Fibroblast of the aortic adventitia (primary cell): Measurements from ENCODE around the gene SPR. TPM values are rescaled to one million over a fixed set of nuclear protein-coding genes. Genes with fewer than 3 reads are reported as not detected.
A peak's percentile ranks its signal among the peaks of the same experiment; 100 is the strongest.

Source experiments
- DNase-seq: peaks from one replicate; pipeline ENCODE4 v3.0.0-alpha.2; 2010; ENCODE audit warnings: low read depth
- H3K4me3 ChIP-seq: 2 replicates; pipeline ENCODE4 v1.5.1; 2011; ENCODE audit warnings: low read depth, mild to moderate bottlenecking, control low read depth, low read length, moderate library complexity
- total RNA-seq: library from RNA; depleted of rRNA; stranded (reverse); fragments of >200 nt; gene quantifications from 2 replicates; pipeline ENCODE4 v1.2.3, GENCODE V29; 2012; ENCODE audit warnings: low replicate concordance
- TF ChIP-seq, protein P1 (sequence below): IDR thresholded peaks from 2 replicates; pipeline ENCODE4 v1.5.1; 2011; ENCODE audit warnings: mild to moderate bottlenecking, low read length, control low read depth, inconsistent platforms; ENCODE audit not compliant: insufficient read depth

Gene SPR
- total RNA-seq, 1 donor = 14.3 TPM

DNA sequence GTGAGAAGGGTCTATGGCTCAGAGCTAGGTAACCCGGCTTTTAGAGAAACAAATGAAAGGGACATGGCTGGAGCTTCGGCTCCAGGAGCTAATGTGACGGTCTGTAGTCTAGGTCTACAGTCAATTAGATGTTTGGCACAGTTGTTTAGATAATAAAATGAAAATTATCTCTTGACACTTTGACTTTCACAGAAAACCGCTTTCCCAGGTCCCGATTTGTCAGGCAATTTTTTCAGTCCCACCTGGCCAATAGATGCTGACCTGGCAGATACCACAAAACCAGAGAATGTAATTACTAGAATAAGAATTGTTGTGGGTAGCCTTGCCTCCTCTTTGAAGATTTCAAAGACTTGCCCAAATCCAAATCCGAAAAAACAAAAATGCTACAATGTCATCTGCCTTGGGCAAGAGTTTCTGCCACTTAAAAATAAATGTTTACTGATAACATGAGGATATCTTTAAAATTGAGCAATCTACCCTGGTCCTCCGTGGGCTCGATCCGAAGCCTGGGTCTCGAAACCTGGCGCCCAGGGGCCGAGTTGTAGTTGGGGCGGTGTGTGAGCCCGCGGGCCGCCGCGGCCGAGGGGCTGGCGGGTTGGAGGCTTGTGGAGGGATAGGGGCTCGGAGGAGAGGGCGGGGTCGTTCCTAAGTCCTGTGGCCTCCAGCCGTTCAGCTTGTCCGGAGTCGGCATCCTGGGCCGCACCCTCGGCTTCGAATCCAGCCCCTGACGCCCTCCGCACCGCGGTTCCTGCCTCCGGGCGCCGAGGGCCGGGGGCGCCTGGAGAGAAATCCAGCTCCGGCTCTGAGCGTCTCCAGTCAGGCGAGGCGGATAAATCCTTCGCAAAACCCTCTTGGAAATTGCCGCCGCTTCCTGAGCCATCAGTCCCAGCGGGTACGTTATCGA, 32.5 kb downstream of the SPR start:
- H3K4me3 ChIP-seq = no peak overlapping the region
- DNase-seq = peak; percentile 5
- TF ChIP-seq, protein P1, sequence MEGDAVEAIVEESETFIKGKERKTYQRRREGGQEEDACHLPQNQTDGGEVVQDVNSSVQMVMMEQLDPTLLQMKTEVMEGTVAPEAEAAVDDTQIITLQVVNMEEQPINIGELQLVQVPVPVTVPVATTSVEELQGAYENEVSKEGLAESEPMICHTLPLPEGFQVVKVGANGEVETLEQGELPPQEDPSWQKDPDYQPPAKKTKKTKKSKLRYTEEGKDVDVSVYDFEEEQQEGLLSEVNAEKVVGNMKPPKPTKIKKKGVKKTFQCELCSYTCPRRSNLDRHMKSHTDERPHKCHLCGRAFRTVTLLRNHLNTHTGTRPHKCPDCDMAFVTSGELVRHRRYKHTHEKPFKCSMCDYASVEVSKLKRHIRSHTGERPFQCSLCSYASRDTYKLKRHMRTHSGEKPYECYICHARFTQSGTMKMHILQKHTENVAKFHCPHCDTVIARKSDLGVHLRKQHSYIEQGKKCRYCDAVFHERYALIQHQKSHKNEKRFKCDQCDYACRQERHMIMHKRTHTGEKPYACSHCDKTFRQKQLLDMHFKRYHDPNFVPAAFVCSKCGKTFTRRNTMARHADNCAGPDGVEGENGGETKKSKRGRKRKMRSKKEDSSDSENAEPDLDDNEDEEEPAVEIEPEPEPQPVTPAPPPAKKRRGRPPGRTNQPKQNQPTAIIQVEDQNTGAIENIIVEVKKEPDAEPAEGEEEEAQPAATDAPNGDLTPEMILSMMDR = no peak

DNA sequence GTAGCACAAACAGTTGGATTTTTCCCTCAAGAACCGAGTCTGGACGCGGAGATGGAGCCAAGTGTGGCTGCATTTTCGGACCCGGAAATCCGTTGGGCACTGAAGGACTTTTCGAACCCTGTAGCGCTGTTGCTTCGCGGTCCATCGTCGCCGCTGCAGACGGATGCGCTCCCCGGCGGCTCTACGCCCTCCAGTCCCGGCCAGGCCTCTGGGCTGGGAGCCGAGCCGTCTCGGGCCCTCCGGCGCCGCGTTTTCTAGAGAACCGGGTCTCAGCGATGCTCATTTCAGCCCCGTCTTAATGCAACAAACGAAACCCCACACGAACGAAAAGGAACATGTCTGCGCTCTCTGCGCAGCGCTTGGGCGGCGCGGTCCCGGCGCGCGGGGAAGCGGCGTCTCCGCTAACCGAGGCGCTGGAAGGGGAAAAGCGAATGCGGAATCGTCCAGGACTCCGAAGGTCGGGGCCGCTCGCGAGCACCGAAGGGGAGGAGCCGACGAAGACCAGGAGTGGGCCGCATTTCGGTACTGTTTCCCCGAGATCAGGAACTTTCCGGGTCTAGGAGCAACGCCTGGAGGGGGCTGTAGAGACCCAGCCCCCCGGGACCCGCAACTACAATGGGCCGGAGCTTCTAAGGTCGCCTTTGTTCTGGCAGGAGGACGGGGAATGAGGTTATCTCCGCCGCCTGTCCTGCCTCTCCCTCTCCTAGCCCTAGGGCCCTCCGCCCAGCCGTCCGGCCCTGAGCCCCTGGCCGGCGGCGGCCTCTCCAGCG, 33.3 kb downstream of the SPR start:
- TF ChIP-seq, protein P1 = no peak
- peak overlapping the region; percentile 25 for H3K4me3 ChIP-seq
- DNase-seq = peak; percentile 35

DNA sequence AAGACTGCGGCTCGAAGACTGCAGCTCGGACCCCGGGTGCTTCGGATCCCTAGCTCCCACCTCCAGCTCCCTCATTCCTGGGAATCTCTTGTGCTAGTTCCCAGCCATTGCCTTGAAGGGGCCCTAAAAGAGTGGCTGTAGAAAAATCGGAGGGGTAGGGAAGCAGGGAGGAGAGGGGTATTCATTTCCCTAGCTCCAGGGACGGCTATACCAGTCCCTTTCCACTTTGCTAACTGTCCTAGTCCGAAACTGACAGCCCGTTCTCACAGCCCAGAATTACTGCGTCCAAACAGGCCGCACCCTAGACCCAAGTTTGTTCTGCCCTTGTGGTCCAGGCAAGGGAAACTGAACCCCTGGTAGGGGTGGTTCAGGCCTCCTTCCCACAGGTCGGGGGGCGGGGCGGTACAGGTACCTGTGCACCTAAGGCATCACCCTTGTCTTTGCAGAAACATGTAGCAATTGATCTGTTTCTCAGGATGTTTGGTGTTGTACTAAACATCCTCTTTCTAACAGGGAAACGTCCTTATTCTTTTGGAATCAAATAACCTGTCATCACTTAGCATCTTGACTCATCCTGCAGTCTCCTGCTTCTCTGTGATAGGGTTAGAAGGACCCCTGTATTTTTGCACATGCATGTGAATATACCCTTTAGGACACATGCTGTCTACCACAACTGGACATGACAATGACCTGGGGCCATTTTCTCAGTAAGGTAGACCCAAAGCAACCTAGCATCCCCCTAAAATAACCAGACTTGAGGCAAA, 34.1 kb downstream of the SPR start:
- no peak overlapping the region for H3K4me3 ChIP-seq
- DNase-seq = no peak
- TF ChIP-seq, protein P1 = no peak

DNA sequence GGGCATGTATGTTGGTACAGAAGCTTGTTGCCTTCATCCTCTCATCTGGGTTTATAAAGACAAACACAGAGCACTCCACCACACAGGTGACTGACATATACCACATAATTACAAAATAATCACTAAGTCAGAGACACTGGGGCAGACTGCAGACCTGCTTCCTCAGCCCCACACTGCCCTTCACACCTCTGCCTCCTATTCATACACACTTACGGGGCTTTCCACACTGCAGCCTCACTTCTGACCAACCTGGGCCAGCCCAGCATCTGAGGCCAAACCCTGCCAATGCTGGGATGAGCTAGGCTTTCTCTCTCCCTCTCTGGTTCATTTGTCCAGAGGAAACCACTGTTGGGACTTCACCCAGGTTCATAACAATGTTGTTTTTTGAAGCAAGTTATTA, 34.6 kb downstream of the SPR start:
- TF ChIP-seq, protein P1 = no peak
- no peak for DNase-seq
- no peak overlapping the region for H3K4me3 ChIP-seq

DNA sequence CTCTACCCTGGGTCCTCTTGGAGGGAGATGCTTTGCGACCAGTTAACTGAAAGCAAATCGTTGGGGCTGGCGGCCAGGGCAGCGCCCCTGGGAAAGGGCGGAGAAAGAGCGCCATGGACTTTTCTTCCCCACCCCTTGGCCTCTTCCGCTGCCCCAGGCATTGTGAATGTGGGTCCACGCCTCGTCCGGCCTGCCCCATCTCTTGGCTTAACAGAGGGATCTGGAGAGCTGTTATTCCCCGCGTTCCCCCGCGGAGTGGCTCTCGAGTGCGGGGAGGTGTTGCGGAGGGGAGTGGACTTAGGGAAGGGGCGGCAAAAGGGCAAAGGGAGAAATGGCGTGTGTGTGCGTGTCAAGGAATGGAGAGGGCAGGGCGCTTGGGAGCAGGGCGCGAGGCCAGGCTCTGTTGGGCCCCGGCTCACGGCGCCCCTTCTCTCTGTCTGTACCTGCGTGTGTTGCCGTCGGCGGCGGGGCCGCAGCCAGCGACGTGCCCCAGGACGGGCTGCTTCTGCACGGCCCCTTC, 36.7 kb downstream of the SPR start:
- DNase-seq = no peak
- TF ChIP-seq, protein P1 = no peak
- H3K4me3 ChIP-seq = no peak overlapping the region
